Upper lobe of right lung (tissue), 1 donor: Measurements from ENCODE around the gene REPS1. TPM values are rescaled to one million over a fixed set of nuclear protein-coding genes. Genes with fewer than 3 reads are reported as not detected.

Experiments used
- ATAC-seq: fragments of 200-7000 bp; cut with Tn5 transposase; one replicate; pipeline ENCODE4 v1.9.1; 2020; ENCODE audit warnings: mild to moderate bottlenecking, moderate library complexity
- DNase-seq: peaks from one replicate; pipeline ENCODE4 v3.0.0-alpha.2; 2020
- H3K27ac ChIP-seq: fragments of 200-600 bp; one replicate; pipeline ENCODE4 v1.8.0; 2022
- H3K27me3 ChIP-seq: fragments of 200-600 bp; one replicate; pipeline ENCODE4 v1.8.0; 2022; ENCODE audit warnings: mild to moderate bottlenecking
- H3K36me3 ChIP-seq: fragments of 200-600 bp; one replicate; pipeline ENCODE4 v1.8.0; 2022
- H3K4me1 ChIP-seq: fragments of 200-600 bp; one replicate; pipeline ENCODE4 v1.8.0; 2022
- H3K4me3 ChIP-seq: fragments of 200-600 bp; one replicate; pipeline ENCODE4 v1.8.0; 2022; ENCODE audit warnings: mild to moderate bottlenecking
- H3K9me3 ChIP-seq: fragments of 200-600 bp; one replicate; pipeline ENCODE4 v1.8.0; 2022
- CTCF ChIP-seq: fragments of 200-600 bp; IDR thresholded peaks from one replicate; pipeline ENCODE4 v1.8.0; 2022; ENCODE audit warnings: antibody characterized with exemption
- intact Hi-C: fragments of 100-400 bp; cut with DNase I; formaldehyde crosslinking; loops from one replicate; pipeline ENCODE4 v1.11.0; 2022
- total RNA-seq: library from RNA; stranded (reverse); fragmentation: NEBNext Ultra II Directional; extraction: Animal tissue kit (Norgen Biotek cat#: 25700); gene quantifications from one replicate; pipeline ENCODE4 v1.2.1, GENCODE V29; 2021
- donor health status: DM: no; HTN: yes; CAD: no; lungs with severe emphysema.

REPS1 gene
- total RNA-seq, 1 donor from 2014 or later: 35.4 TPM

DNA sequence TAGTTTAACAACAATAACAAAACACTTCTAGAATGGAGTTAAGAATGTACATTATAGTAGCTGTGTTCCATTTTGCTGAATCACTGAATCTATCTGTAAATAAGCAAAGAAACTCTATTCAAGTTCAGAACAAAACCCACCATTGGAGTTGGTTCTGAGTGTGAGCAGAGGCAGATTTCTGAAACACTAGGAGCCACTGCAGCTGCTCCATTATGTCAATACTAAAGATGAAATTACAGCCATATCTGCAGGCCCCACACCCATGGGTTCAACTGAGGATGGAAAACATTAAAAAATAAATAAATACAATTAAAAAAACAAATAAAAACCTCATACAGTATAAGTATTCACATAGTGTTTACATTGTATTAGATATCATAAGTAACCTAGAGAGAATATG, 91.0 kb downstream of the REPS1 start:
- Histone ChIP-seq H3K36me3 (peaks cover 9% of the 10 kb centered on the region), H3K4me3 (no peak overlapping the region), H3K27ac (no peak overlapping the region), H3K4me1 (no peaks in the 10 kb centered on the region), H3K9me3 (no peaks in the 10 kb centered on the region), H3K27me3 (no peaks in the 10 kb centered on the region)
- DNase-seq (no peak), ATAC-seq (no peak)
- no peak for TF ChIP-seq CTCF
- intact Hi-C loops: no loop called here

DNA sequence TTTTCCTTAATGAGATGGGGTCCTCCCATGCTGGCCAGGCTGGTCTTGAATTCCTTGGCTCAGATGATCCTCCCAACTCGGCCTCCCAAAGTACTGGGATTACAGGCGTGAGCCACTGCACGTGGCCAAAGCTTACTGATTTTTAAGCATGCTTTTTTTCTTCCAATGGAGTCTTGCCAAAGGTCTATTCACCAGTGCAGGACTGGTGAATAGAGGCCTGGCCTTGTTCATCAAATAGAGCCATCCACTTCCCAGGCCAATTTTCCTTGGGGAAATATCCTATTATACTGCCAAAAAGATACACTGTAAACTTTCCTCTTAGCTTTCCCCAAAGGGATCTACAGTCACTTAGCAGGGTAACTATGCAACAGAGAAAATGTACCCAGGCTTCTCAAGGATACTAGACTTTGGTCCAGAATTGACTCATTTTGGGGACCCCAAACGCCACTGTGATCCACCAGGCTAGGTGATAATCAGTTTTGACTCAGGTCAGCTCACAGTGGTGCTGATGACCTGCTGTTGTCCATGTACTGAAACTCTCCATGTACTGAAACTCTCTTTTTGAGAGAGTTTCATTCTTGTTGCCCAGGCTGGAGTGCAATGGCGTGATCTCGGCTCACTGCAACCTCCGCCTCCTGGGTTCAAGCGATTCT, 91.8 kb downstream of the REPS1 start:
- Histone ChIP-seq H3K36me3 (peaks cover 1% of the 10 kb centered on the region), H3K27ac (no peak overlapping the region), H3K4me1 (no peaks in the 10 kb centered on the region), H3K9me3 (no peaks in the 10 kb centered on the region), H3K27me3 (no peaks in the 10 kb centered on the region), H3K4me3 (no peak overlapping the region)
- TF ChIP-seq CTCF: no peak
- DNase-seq (no peak), ATAC-seq (no peak)
- intact Hi-C loops: no loop called here

DNA sequence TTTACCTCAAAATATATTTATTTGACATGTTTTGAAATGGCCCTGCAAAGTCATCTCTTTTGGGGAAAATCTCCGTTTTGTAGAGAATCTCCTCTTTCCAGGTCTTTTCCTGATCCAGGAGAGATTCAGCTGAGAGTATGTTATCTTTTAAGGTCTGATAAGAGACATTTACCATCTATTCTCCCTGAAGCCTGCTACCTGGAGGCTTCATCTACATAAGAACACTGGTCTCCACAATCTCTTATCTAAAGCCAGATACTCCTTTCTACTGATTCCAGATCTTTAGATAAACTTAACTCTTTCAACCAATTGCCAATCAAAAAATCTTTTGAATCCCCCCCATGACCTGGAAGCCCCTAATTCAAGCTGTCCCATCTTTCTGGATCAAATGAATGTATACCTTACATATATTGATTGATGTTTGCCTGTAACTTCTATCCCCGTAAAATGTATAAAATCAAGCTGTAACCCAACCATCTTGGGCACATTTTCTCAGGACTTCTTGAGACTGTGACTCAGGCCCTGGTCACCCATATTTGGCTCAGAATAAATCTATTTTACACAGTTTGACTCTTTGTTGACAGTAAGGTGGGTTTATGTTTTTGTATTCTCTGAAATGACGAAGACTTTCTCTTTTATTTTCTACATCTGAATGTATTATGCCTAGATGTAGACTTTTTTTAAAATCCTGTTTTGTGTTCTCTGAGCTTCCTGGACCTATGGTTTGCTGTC, 96.6 kb downstream of the REPS1 start:
- no peak for TF ChIP-seq CTCF
- Histone ChIP-seq H3K9me3 (no peaks in the 10 kb centered on the region), H3K4me3 (no peak overlapping the region), H3K27ac (no peak overlapping the region), H3K27me3 (no peaks in the 10 kb centered on the region), H3K4me1 (no peaks in the 10 kb centered on the region), H3K36me3 (no peaks in the 10 kb centered on the region)
- no peak for DNase-seq
- ATAC-seq: no peak
- intact Hi-C loops: no loop called here

DNA sequence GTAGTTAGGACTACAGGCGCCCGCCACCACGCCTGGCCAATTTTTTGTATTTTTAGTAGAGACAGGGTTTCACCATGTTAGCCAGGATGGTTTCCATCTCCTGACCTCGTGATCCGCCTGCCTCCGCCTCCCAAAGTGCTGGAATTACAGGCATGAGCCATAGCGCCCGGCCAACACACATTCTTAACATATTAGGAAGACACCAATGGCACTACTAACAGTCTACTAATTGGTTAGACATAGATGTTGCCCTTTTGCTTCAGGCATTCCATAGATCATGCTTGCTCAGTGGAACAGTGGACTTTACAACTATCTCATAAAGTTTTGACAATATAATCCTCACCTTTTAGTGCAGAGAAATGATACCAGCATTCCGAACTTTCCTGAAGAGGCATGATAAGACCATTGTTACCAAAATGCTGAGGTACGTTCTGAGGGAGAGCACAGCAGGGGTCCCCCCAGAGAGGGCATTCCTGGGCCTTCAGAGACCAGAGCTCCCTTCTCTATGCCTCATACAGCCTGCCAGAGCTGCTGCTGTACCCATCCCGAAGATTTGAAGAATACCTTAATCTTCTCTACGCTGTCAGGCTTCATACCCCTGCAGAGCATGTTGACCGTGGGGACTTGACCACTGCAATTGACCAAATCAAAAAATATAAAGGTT, 102.8 kb downstream of the REPS1 start:
- ATAC-seq: no peak
- Histone ChIP-seq H3K4me1 (no peaks in the 10 kb centered on the region), H3K27me3 (no peaks in the 10 kb centered on the region), H3K4me3 (no peak overlapping the region), H3K36me3 (no peaks in the 10 kb centered on the region), H3K27ac (no peak overlapping the region), H3K9me3 (no peaks in the 10 kb centered on the region)
- no peak for DNase-seq
- intact Hi-C loops: no loop called here
- TF ChIP-seq CTCF: no peak

GRCh38 chr6:138882369-138883017, 105.6 kb downstream of the REPS1 start:
- Histone ChIP-seq H3K4me1 (no peaks in the 10 kb centered on the region), H3K27me3 (no peaks in the 10 kb centered on the region), H3K27ac (no peak overlapping the region), H3K36me3 (no peaks in the 10 kb centered on the region), H3K9me3 (no peaks in the 10 kb centered on the region), H3K4me3 (no peak overlapping the region)
- intact Hi-C loops: no loop called here
- TF ChIP-seq CTCF: no peak
- no peak for ATAC-seq
- DNase-seq: no peak
